B cell (primary cell): Measurements from ENCODE around the gene GLI3. TPM values are rescaled to one million over a fixed set of nuclear protein-coding genes. Genes with fewer than 3 reads are reported as not detected.

ENCODE experiments used
- ATAC-seq: fragments of 200-7000 bp; cut with Tn5 transposase; one replicate; pipeline ENCODE4 v1.10.0; 2021; ENCODE audit warnings: low read depth, mild to moderate bottlenecking, moderate number of reproducible peaks, moderate library complexity
- CTCF ChIA-PET: fragments of 350-600 bp; sonication (Branson Sonifier 250); formaldehyde crosslinking; loops from one replicate; lab custom pipeline; 2021; ENCODE audit warnings: antibody characterized with exemption, inconsistent platforms; lab: Charles Lee
- POLR2A ChIA-PET: fragments of 350-600 bp; sonication (Branson Sonifier 250); formaldehyde crosslinking; loops from one replicate; lab custom pipeline; 2021; ENCODE audit warnings: antibody characterized with exemption; lab: Charles Lee
- DNase-seq: peaks from one replicate; pipeline ENCODE4 v3.0.0; 2013
- H2AFZ ChIP-seq: 2 replicates; pipeline ENCODE4 v1.6.1; 2012; ENCODE audit warnings: mild to moderate bottlenecking, low read depth, low read length; ENCODE audit not compliant: insufficient read depth, poor library complexity, severe bottlenecking
- H3K27ac ChIP-seq, 2 donors: 1 replicate in 1 of 2; 2 replicates in 1 of 2; pipeline ENCODE4 v1.5.1; 2012 to 2013; ENCODE audit warnings: low read length in 2 of 2, mild to moderate bottlenecking in 2 of 2, moderate library complexity in 1 of 2
- H3K27me3 ChIP-seq, 4 experiments: fragments of 200-600 bp in 1 of 4; sonication (generic) in 1 of 4; replicated peaks in 1 of 4; 1 replicate in 2 of 4; 2 replicates in 2 of 4; pipeline versions ENCODE4 v1.6.1 to v1.7.0; 2013 to 2016; ENCODE audit warnings: low read length in 3 of 4, mild to moderate bottlenecking in 2 of 4, mixed read lengths in 1 of 4, moderate library complexity in 1 of 4; ENCODE audit not compliant: insufficient read depth in 4 of 4, control insufficient read depth in 3 of 4; ENCODE audit errors: control extremely low read depth in 1 of 4
- H3K36me3 ChIP-seq, 2 experiments: replicated peaks in 1 of 2; 1 replicate in 1 of 2; 2 replicates in 1 of 2; pipeline versions ENCODE4 v1.6.1 to v1.7.1; 2013; ENCODE audit warnings: low read length in 1 of 2; ENCODE audit not compliant: insufficient read depth in 2 of 2, control insufficient read depth in 1 of 2; ENCODE audit errors: control extremely low read depth in 1 of 2, extremely low read depth in 1 of 2
- H3K4me1 ChIP-seq, 2 donors: fragments of 200-600 bp in 1 of 2; sonication (generic) in 1 of 2; 1 replicate in 1 of 2; 2 replicates in 1 of 2; pipeline versions ENCODE4 v1.5.1 to v1.6.1; 2013 to 2017; ENCODE audit warnings: low read length in 2 of 2; ENCODE audit not compliant: control insufficient read depth in 2 of 2, insufficient read depth in 2 of 2
- H3K4me2 ChIP-seq: replicated peaks from 2 replicates; pipeline ENCODE3; 2012; ENCODE audit warnings: mild to moderate bottlenecking, low read depth, low read length; ENCODE audit not compliant: poor library complexity, severe bottlenecking
- H3K4me3 ChIP-seq, 5 experiments: fragments of 200-600 bp in 1 of 5; sonication (generic) in 1 of 5; 1 replicate in 3 of 5; 2 replicates in 2 of 5; pipeline versions ENCODE4 v1.5.1 to v1.7.0; 2011 to 2016; ENCODE audit warnings: low read length in 4 of 5, mild to moderate bottlenecking in 4 of 5, low read depth in 2 of 5, control low read depth in 1 of 5, moderate library complexity in 1 of 5; ENCODE audit not compliant: insufficient read depth in 1 of 5; ENCODE audit errors: control extremely low read depth in 1 of 5, extremely low read depth in 1 of 5
- H3K79me2 ChIP-seq: fragments of 200-600 bp; sonication (generic); one replicate; pipeline ENCODE4 v1.6.0; 2016; ENCODE audit warnings: low read length; ENCODE audit not compliant: control insufficient read depth, insufficient read depth
- H3K9ac ChIP-seq: fragments of 200-600 bp; sonication (generic); 2 replicates; pipeline ENCODE4 v1.6.1; 2017; ENCODE audit warnings: mild to moderate bottlenecking, low read length, moderate library complexity
- H3K9me3 ChIP-seq, 3 donors: one replicate each; pipeline versions ENCODE4 v1.6.1 to v1.7.1; 2013; ENCODE audit warnings: low read length in 2 of 3; ENCODE audit not compliant: control insufficient read depth in 2 of 3, insufficient read depth in 1 of 3; ENCODE audit errors: control extremely low read depth in 1 of 3
- H4K20me1 ChIP-seq: 2 replicates; pipeline ENCODE4 v1.6.0; 2012; ENCODE audit warnings: mild to moderate bottlenecking, low read length; ENCODE audit not compliant: insufficient read depth, control insufficient read depth, poor library complexity, severe bottlenecking
- H3K27ac Mint-ChIP-seq: one replicate; pipeline ENCODE4 v1.8.0; 2021; ENCODE audit warnings: mixed read lengths
- H3K27me3 Mint-ChIP-seq: one replicate; pipeline ENCODE4 v1.8.0; 2021; ENCODE audit warnings: mixed read lengths
- H3K4me1 Mint-ChIP-seq: one replicate; pipeline ENCODE4 v1.8.0; 2021; ENCODE audit warnings: mixed read lengths
- H3K4me3 Mint-ChIP-seq: one replicate; pipeline ENCODE4 v1.8.0; 2021; ENCODE audit warnings: mixed read lengths
- H3K9me3 Mint-ChIP-seq: one replicate; pipeline ENCODE4 v1.8.0; 2022; ENCODE audit warnings: mixed read lengths; ENCODE audit not compliant: insufficient read depth
- CTCF ChIP-seq: fragments of 200-600 bp; IDR thresholded peaks from one replicate; pipeline ENCODE4 v1.8.0; 2022; ENCODE audit warnings: antibody characterized with exemption, mild to moderate bottlenecking
- EZH2 ChIP-seq: IDR thresholded peaks from 2 replicates; pipeline ENCODE4 v1.6.1; 2012; ENCODE audit warnings: borderline replicate concordance, low read depth, mild to moderate bottlenecking, moderate library complexity, low read length; ENCODE audit not compliant: insufficient read depth, poor library complexity, severe bottlenecking
- WGBS: methylation state at CpG from one replicate; pipeline ENCODE4 v1.1.5; 2013; ENCODE audit warnings: missing lambda C conversion rate; ENCODE audit not compliant: insufficient coverage; 5-methylcytosine and 5-hydroxymethylcytosine counted together
- intact Hi-C: fragments of 100-400 bp; cut with micrococcal nuclease; formaldehyde crosslinking; loops from one replicate; pipeline ENCODE4 v1.10.0; 2022
- polyA plus RNA-seq: library from polyadenylated mRNA; depleted of rRNA; stranded (reverse); fragments of >200 nt; gene quantifications from 2 replicates; pipeline ENCODE4 v1.2.3, GENCODE V29; 2012
- total RNA-seq, 2 donors: library from RNA; stranded (reverse); fragments of 120-200 nt in 1 of 2; gene quantifications; 1 replicate in 1 of 2; 2 replicates in 1 of 2; pipeline versions ENCODE4 v1.2.3 to v1.2.4, GENCODE V29; 2013 to 2022

GLI3 gene
- total and polyA plus RNA-seq, 2 donors (not counting 1 experiment from before 2014, with no cell fraction given): not detected

DNA sequence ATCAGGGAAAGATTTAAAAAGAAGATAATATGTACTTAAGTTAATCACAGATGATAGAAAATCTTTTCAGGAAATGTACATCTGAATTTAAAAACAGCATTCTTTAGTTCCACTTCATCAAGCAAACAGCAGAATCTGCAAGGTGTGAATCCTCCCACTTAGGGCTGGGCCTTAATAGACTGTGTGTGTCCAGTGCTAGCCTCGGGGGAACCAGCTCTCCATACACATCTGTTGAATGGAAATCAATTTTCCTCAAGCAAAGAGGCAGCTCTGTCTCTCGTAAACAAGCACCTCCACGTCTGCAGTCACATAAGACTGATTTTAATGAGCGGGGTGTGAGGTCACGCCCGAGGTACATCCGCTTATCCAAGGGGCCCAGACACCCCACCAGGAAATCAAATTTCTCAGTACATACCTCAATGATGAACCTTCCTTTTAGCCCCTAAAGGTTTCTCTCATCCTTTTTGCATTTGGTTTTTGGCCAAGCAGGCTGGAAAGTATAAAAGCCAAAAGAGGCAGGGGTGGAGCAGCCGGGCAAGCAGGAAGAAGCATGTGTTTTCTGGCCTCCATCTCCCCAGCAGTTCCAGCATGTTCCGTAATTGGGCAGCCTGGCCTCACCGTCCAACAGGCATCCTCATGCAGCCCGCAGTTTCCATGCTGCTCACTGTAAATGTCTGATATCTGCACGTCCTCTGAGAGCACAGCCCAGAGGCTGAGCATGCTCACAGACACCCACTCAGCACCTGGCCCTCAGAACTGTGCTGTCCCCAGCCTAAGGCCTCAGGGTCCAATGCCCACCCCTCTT, 131.3 kb downstream of the GLI3 start:
- H3K4me2 ChIP-seq: no peak overlapping the region
- no peak overlapping the region for H2AFZ ChIP-seq
- no peaks in the 10 kb centered on the region for H3K27me3 ChIP-seq
- TF ChIP-seq CTCF: no peak
- no peak for TF ChIP-seq EZH2
- Mint-ChIP-seq H3K9me3 (no peaks in the 10 kb centered on the region), H3K27me3 (peaks cover 15% of the 10 kb centered on the region), H3K4me1 (no peaks in the 10 kb centered on the region), H3K4me3 (no peak overlapping the region), H3K27ac (no peak overlapping the region)
- H3K36me3 ChIP-seq: no peaks in the 10 kb centered on the region
- no peaks in the 10 kb centered on the region for H4K20me1 ChIP-seq
- no peak overlapping the region for H3K4me3 ChIP-seq
- H3K9me3 ChIP-seq: no peaks in the 10 kb centered on the region
- ChIA-PET CTCF (no interaction called here), POLR2A (no interaction called here)
- DNase-seq (no peak), ATAC-seq (no peak)
- no peak overlapping the region for H3K27ac ChIP-seq
- H3K9ac ChIP-seq: no peak overlapping the region
- H3K79me2 ChIP-seq: no peaks in the 10 kb centered on the region
- intact Hi-C loops: no loop called here
- H3K4me1 ChIP-seq: no peaks in the 10 kb centered on the region
- 88% methylated on average over 8 of the region's 12 CpGs for WGBS

- ATAC-seq (no peak), DNase-seq (no peak)
- CTCF ChIA-PET: no interaction called here
- Histone ChIP-seq H3K9ac (no peak overlapping the region), H2AFZ (no peak overlapping the region), H3K9me3 (no peaks in the 10 kb centered on the region), H3K36me3 (no peaks in the 10 kb centered on the region), H3K4me2 (no peak overlapping the region), H3K79me2 (no peaks in the 10 kb centered on the region), H3K4me3 (no peak overlapping the region), H3K27ac (no peak overlapping the region), H3K27me3 (no peaks in the 10 kb centered on the region), H4K20me1 (no peaks in the 10 kb centered on the region), H3K4me1 (no peaks in the 10 kb centered on the region)
- POLR2A ChIA-PET: no interaction called here
- no peak for TF ChIP-seq CTCF
- TF ChIP-seq EZH2: no peak
- Mint-ChIP-seq H3K27me3 (peaks cover 13% of the 10 kb centered on the region), H3K27ac (no peak overlapping the region), H3K4me3 (no peak overlapping the region), H3K9me3 (no peaks in the 10 kb centered on the region), H3K4me1 (no peaks in the 10 kb centered on the region)
- no CpG with 5 or more reads among the region's 2 CpGs for WGBS
- intact Hi-C loops: no loop called here
These were observed 132.3 kb downstream of the GLI3 start for GRCh38 chr7:42104694-42105093.
